Measurements from ENCODE around the gene GRID1.
"Not testable (repeated sequence)": the region's sequence is repeated elsewhere in the genome, so short reads cannot be mapped to it uniquely, and the experiment has no call there.

Gene GRID1

GRCh38 chr10:85847085-85847484 lies 519.5 kb downstream of the GRID1 start:
- no peak overlapping the region for H3K27ac ChIP-seq (ENCODE audit: extremely low read depth, low read depth, low read length)
- 0 out of 2 replicates have a peak, but pooled peaks cover 8% of the 10 kb centered on the region for H3K4me1 ChIP-seq (ENCODE audit: control insufficient read depth, insufficient read depth, low read length)
- H3K9me3 ChIP-seq (ENCODE audit: control insufficient read depth, insufficient read depth, low read depth, low read length), result no peaks in the 10 kb centered on the region
- TF ChIP-seq ZNF660 (tag by site-specific recombination; IDR thresholded peaks at IDR 0.05) (no peak), ZNF37A (tag by site-specific recombination; IDR thresholded peaks at IDR 0.05) (no peak), HOXC10 (CRISPR knock-in tag; IDR thresholded peaks at IDR 0.05) (no peak), ZNF645 (tag by site-specific recombination; IDR thresholded peaks at IDR 0.05) (no peak), ZBTB44 (tag by site-specific recombination; IDR thresholded peaks at IDR 0.05) (no peak), ZNF133 (tag by site-specific recombination; IDR thresholded peaks at IDR 0.05) (no peak), BCL11B (tag by site-specific recombination; IDR thresholded peaks at IDR 0.05; ENCODE audit: low read depth) (no peak), ZNF658 (tag by site-specific recombination; IDR thresholded peaks at IDR 0.05) (no peak), ZNF664 (tag by site-specific recombination; IDR thresholded peaks at IDR 0.05) (no peak)
- no peaks in the 10 kb centered on the region for H3K36me3 ChIP-seq (ENCODE audit: control insufficient read depth in 2 of 2, insufficient read depth in 1 of 2, low read length in 2 of 2)
- ChIA-PET CTCF (interaction anchor here (0.7 kb wide), 2 partner anchors 9 to 237 kb away, joined by 3 to 4 read pairs; no protein-coding TSS in a partner anchor), POLR2A (interaction anchor here (0.6 kb wide), 1 partner anchor 527 kb away, joined by 4 read pairs; no protein-coding TSS in a partner anchor)
- H3K4me3 ChIP-seq (ENCODE audit: low read depth, low read length), result no peak overlapping the region

DNA sequence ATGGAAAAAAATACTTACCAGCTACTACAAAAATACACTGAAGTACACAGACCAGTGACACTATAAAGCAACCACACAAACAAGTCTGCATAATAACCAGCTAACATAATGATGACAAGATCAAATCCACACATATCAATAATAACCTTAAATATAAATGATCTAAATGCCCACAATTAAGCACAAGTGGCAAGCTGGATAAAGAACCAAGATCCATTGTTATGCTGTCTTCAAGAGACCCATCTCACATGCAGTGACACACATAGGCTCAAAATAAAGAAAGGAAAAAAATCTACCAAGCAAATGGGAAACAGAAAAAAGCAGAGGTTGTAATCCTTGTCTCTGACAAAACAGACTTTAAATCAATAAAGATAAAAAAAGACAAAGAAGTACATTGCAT lies 527.9 kb downstream of the GRID1 start:
- POLR2A ChIA-PET, result not testable (repeated sequence)

DNA sequence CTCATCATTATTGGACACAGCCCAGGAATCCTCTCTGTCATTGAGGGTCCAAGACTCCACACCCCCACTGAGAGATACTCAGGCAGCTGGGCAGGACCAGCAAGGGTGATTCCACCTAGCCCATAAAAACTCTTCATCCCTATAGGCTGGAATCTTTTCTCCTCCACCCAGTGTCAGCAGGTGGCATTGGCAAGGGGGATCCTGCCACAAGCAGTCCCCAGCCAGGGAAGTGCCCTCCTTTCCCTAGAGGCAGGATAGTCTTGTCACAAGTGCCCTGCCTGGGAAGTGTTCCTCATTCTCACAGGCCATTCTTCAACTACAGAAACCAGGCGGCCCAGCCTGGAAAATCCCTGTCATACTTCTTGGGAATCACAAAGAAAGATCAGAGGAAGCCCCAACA lies 533.6 kb downstream of the GRID1 start:
- POLR2A ChIA-PET, result no interaction called here
- Histone ChIP-seq H3K4me3 (ENCODE audit: low read depth, low read length) (no peak overlapping the region), H3K9me3 (ENCODE audit: control insufficient read depth, insufficient read depth, low read depth, low read length) (no peaks in the 10 kb centered on the region), H3K4me1 (ENCODE audit: control insufficient read depth, insufficient read depth, low read length) (no peaks in the 10 kb centered on the region), H3K27ac (ENCODE audit: extremely low read depth, low read depth, low read length) (no peak overlapping the region), H3K36me3 (ENCODE audit: control insufficient read depth in 2 of 2, insufficient read depth in 1 of 2, low read length in 2 of 2) (no peaks in the 10 kb centered on the region)
- TF ChIP-seq ZNF202 (tag by site-specific recombination; IDR thresholded peaks at IDR 0.05; ENCODE audit: borderline replicate concordance), result no peak
- TF ChIP-seq ZNF324 (tag by site-specific recombination; IDR thresholded peaks at IDR 0.05), result no peak
- no peak for TF ChIP-seq GLIS2 (tag by site-specific recombination; IDR thresholded peaks at IDR 0.05)
- no peak for TF ChIP-seq KLF8 (tag by site-specific recombination; IDR thresholded peaks at IDR 0.05)
- TF ChIP-seq ZNF16 (tag by site-specific recombination; IDR thresholded peaks at IDR 0.05; ENCODE audit: low read depth), result no peak
- no peak for TF ChIP-seq ZNF366 (tag by site-specific recombination; conservative IDR thresholded peaks at IDR 0.05)
- TF ChIP-seq ZFHX2 (tag by site-specific recombination; conservative IDR thresholded peaks at IDR 0.05), result no peak
- TF ChIP-seq ZNF501 (tag by site-specific recombination; IDR thresholded peaks at IDR 0.05), result no peak
- TF ChIP-seq ZNF335 (tag by site-specific recombination; conservative IDR thresholded peaks at IDR 0.05), result no peak
- TF ChIP-seq ZBTB8A (tag by site-specific recombination; IDR thresholded peaks at IDR 0.05), result no peak
- no peak for TF ChIP-seq ZNF354C (tag by site-specific recombination; IDR thresholded peaks at IDR 0.05; ENCODE audit: borderline replicate concordance, low read depth)
- no peak for TF ChIP-seq YY2 (tag by site-specific recombination; IDR thresholded peaks at IDR 0.05)
- CTCF ChIA-PET, result no interaction called here

More for the DNA sequence above, 527.9 kb downstream of the GRID1 start:
- H3K27ac ChIP-seq (ENCODE audit: extremely low read depth, low read depth, low read length); H3K9me3 ChIP-seq (ENCODE audit: control insufficient read depth, insufficient read depth, low read depth, low read length); H3K36me3 ChIP-seq (ENCODE audit: control insufficient read depth in 2 of 2, insufficient read depth in 1 of 2, low read length in 2 of 2); H3K4me1 ChIP-seq (ENCODE audit: control insufficient read depth, insufficient read depth, low read length); H3K4me3 ChIP-seq (ENCODE audit: low read depth, low read length): not testable (repeated sequence)
- CTCF ChIA-PET, result interaction anchor here (1.0 kb wide), 1 partner anchor 8 kb away, joined by 3 read pairs; no protein-coding TSS in a partner anchor
- TF ChIP-seq ZNF529 (tag by site-specific recombination; IDR thresholded peaks at IDR 0.05; ENCODE audit: insufficient replicate concordance), result peak; percentile 96
- peak; percentile 97 for TF ChIP-seq SETDB1 (IDR thresholded peaks at IDR 0.05; ENCODE audit: insufficient read length, low read length)
